Measurements from ENCODE around the gene STAM2. TPM values are rescaled to one million over a fixed set of nuclear protein-coding genes. Genes with fewer than 3 reads are reported as not detected.

STAM2 gene
- total and polyA plus RNA-seq, 2 of the 13 experiments (the other 11 are each of a cell fraction or from before 2014, with no cell fraction given): 14.7 to 24.1 TPM

DNA sequence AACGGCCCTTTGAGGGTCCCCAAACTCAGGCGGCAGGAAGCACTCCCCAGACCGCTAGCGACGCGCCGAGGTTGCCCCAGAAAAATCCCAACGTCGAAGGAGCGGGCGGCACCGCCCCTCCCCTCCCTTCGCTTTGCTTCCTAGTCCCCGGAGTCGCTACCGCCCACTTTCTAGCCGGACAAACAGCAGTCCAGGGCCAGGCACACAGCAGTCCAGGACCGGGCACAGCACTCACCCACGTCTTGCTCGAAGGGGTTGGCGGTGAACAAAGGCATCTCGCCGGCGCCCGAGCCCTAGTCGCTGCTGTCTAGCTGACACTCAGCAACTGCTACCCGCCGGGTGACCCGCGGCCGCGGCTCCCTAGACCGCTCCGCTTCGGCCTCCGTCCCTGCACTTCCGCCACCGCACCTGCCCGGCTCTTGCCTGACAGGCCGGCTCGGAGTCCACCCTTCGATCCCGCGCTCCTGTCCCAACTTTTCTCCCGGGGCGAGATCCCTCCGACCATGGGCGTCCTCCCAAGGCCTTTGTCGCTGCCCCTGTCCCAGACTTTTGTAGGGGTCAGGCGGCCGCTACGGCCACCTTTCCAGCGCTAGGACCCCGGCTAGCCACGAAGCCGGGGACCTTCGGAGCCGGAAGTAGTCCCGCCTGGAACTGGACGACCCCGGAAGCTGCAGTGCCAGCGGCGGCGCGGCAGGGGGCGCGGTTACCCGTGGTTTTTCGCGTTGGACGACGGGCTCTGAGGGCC, at the start of gene STAM2 (continued):
- TF ChIP-seq ZNF318 (CRISPR knock-in tag; IDR thresholded peaks at IDR 0.05) (no peak; the same call in 1 of the 2 replicates), ZFP91 (CRISPR knock-in tag; IDR thresholded peaks at IDR 0.05; ENCODE audit: borderline replicate concordance) (peak; percentile 97), SUZ12 (IDR thresholded peaks at IDR 0.05; ENCODE audit: low read depth, low read length) (no peak), TRIM24 (CRISPR knock-in tag; IDR thresholded peaks at IDR 0.05) (no peak), FOXO1 (CRISPR knock-in tag; IDR thresholded peaks at IDR 0.05) (peak; percentile 68), KAT8 (CRISPR knock-in tag; IDR thresholded peaks at IDR 0.05) (peak; percentile 99), ZNF768 (CRISPR knock-in tag; IDR thresholded peaks at IDR 0.05) (peak; percentile 81; the same call in 1 of the 2 replicates), HIVEP1 (CRISPR knock-in tag; IDR thresholded peaks at IDR 0.05) (peak; percentile 77), HNRNPH1 (optimal IDR thresholded peaks at IDR 0.05; ENCODE audit: low read depth, low read length) (no peak), ZKSCAN1 (IDR thresholded peaks at IDR 0.05; ENCODE audit: low read length) (0 out of 2 replicates have a peak, but pooled peaks have one; percentile 28), TRIM22 (IDR thresholded peaks at IDR 0.05) (no peak), NONO (IDR thresholded peaks at IDR 0.05) (no peak), NONO (CRISPR knock-in tag; conservative IDR thresholded peaks at IDR 0.05) (peak; percentile 97), TAF1 (CRISPR knock-in tag; IDR thresholded peaks at IDR 0.05) (peak; percentile 88), ZNF747 (CRISPR knock-in tag; IDR thresholded peaks at IDR 0.05; ENCODE audit: borderline replicate concordance) (peak; percentile 80; the same call in 1 of the 2 replicates), ZBTB39 (CRISPR knock-in tag; IDR thresholded peaks at IDR 0.05) (peak; percentile 18), ZNF224 (CRISPR knock-in tag; IDR thresholded peaks at IDR 0.05) (peak; percentile 97)
